B cell (primary cell): ENCODE results near the gene ASB15. TPM values are rescaled to one million over a fixed set of nuclear protein-coding genes. Genes with fewer than 3 reads are reported as not detected.

Experiments used
- ATAC-seq: fragments of 200-7000 bp; cut with Tn5 transposase; one replicate; pipeline ENCODE4 v1.10.0; 2021; ENCODE audit warnings: low read depth, mild to moderate bottlenecking, moderate number of reproducible peaks, moderate library complexity
- CTCF ChIA-PET: fragments of 350-600 bp; sonication (Branson Sonifier 250); formaldehyde crosslinking; loops from one replicate; lab custom pipeline; 2021; ENCODE audit warnings: antibody characterized with exemption, inconsistent platforms; lab: Charles Lee
- POLR2A ChIA-PET: fragments of 350-600 bp; sonication (Branson Sonifier 250); formaldehyde crosslinking; loops from one replicate; lab custom pipeline; 2021; ENCODE audit warnings: antibody characterized with exemption; lab: Charles Lee
- DNase-seq: peaks from one replicate; pipeline ENCODE4 v3.0.0; 2013
- H2AFZ ChIP-seq: 2 replicates; pipeline ENCODE4 v1.6.1; 2012; ENCODE audit warnings: mild to moderate bottlenecking, low read depth, low read length; ENCODE audit not compliant: insufficient read depth, poor library complexity, severe bottlenecking
- H3K27ac ChIP-seq, 2 donors: 1 replicate in 1 of 2; 2 replicates in 1 of 2; pipeline ENCODE4 v1.5.1; 2012 to 2013; ENCODE audit warnings: low read length in 2 of 2, mild to moderate bottlenecking in 2 of 2, moderate library complexity in 1 of 2
- H3K27me3 ChIP-seq, 4 experiments: fragments of 200-600 bp in 1 of 4; sonication (generic) in 1 of 4; replicated peaks in 1 of 4; 1 replicate in 2 of 4; 2 replicates in 2 of 4; pipeline versions ENCODE4 v1.6.1 to v1.7.0; 2013 to 2016; ENCODE audit warnings: low read length in 3 of 4, mild to moderate bottlenecking in 2 of 4, mixed read lengths in 1 of 4, moderate library complexity in 1 of 4; ENCODE audit not compliant: insufficient read depth in 4 of 4, control insufficient read depth in 3 of 4; ENCODE audit errors: control extremely low read depth in 1 of 4
- H3K36me3 ChIP-seq, 2 experiments: replicated peaks in 1 of 2; 1 replicate in 1 of 2; 2 replicates in 1 of 2; pipeline versions ENCODE4 v1.6.1 to v1.7.1; 2013; ENCODE audit warnings: low read length in 1 of 2; ENCODE audit not compliant: insufficient read depth in 2 of 2, control insufficient read depth in 1 of 2; ENCODE audit errors: control extremely low read depth in 1 of 2, extremely low read depth in 1 of 2
- H3K4me1 ChIP-seq, 2 donors: fragments of 200-600 bp in 1 of 2; sonication (generic) in 1 of 2; 1 replicate in 1 of 2; 2 replicates in 1 of 2; pipeline versions ENCODE4 v1.5.1 to v1.6.1; 2013 to 2017; ENCODE audit warnings: low read length in 2 of 2; ENCODE audit not compliant: control insufficient read depth in 2 of 2, insufficient read depth in 2 of 2
- H3K4me2 ChIP-seq: replicated peaks from 2 replicates; pipeline ENCODE3; 2012; ENCODE audit warnings: mild to moderate bottlenecking, low read depth, low read length; ENCODE audit not compliant: poor library complexity, severe bottlenecking
- H3K4me3 ChIP-seq, 5 experiments: fragments of 200-600 bp in 1 of 5; sonication (generic) in 1 of 5; 1 replicate in 3 of 5; 2 replicates in 2 of 5; pipeline versions ENCODE4 v1.5.1 to v1.7.0; 2011 to 2016; ENCODE audit warnings: low read length in 4 of 5, mild to moderate bottlenecking in 4 of 5, low read depth in 2 of 5, control low read depth in 1 of 5, moderate library complexity in 1 of 5; ENCODE audit not compliant: insufficient read depth in 1 of 5; ENCODE audit errors: control extremely low read depth in 1 of 5, extremely low read depth in 1 of 5
- H3K79me2 ChIP-seq: fragments of 200-600 bp; sonication (generic); one replicate; pipeline ENCODE4 v1.6.0; 2016; ENCODE audit warnings: low read length; ENCODE audit not compliant: control insufficient read depth, insufficient read depth
- H3K9ac ChIP-seq: fragments of 200-600 bp; sonication (generic); 2 replicates; pipeline ENCODE4 v1.6.1; 2017; ENCODE audit warnings: mild to moderate bottlenecking, low read length, moderate library complexity
- H3K9me3 ChIP-seq, 3 donors: one replicate each; pipeline versions ENCODE4 v1.6.1 to v1.7.1; 2013; ENCODE audit warnings: low read length in 2 of 3; ENCODE audit not compliant: control insufficient read depth in 2 of 3, insufficient read depth in 1 of 3; ENCODE audit errors: control extremely low read depth in 1 of 3
- H4K20me1 ChIP-seq: 2 replicates; pipeline ENCODE4 v1.6.0; 2012; ENCODE audit warnings: mild to moderate bottlenecking, low read length; ENCODE audit not compliant: insufficient read depth, control insufficient read depth, poor library complexity, severe bottlenecking
- H3K27ac Mint-ChIP-seq: one replicate; pipeline ENCODE4 v1.8.0; 2021; ENCODE audit warnings: mixed read lengths
- H3K27me3 Mint-ChIP-seq: one replicate; pipeline ENCODE4 v1.8.0; 2021; ENCODE audit warnings: mixed read lengths
- H3K4me1 Mint-ChIP-seq: one replicate; pipeline ENCODE4 v1.8.0; 2021; ENCODE audit warnings: mixed read lengths
- H3K4me3 Mint-ChIP-seq: one replicate; pipeline ENCODE4 v1.8.0; 2021; ENCODE audit warnings: mixed read lengths
- H3K9me3 Mint-ChIP-seq: one replicate; pipeline ENCODE4 v1.8.0; 2022; ENCODE audit warnings: mixed read lengths; ENCODE audit not compliant: insufficient read depth
- EZH2 ChIP-seq: IDR thresholded peaks from 2 replicates; pipeline ENCODE4 v1.6.1; 2012; ENCODE audit warnings: borderline replicate concordance, low read depth, mild to moderate bottlenecking, moderate library complexity, low read length; ENCODE audit not compliant: insufficient read depth, poor library complexity, severe bottlenecking
- WGBS: methylation state at CpG from one replicate; pipeline ENCODE4 v1.1.5; 2013; ENCODE audit warnings: missing lambda C conversion rate; ENCODE audit not compliant: insufficient coverage; 5-methylcytosine and 5-hydroxymethylcytosine counted together
- intact Hi-C: fragments of 100-400 bp; cut with micrococcal nuclease; formaldehyde crosslinking; loops from one replicate; pipeline ENCODE4 v1.10.0; 2022
- polyA plus RNA-seq: library from polyadenylated mRNA; depleted of rRNA; stranded (reverse); fragments of >200 nt; gene quantifications from 2 replicates; pipeline ENCODE4 v1.2.3, GENCODE V29; 2012
- total RNA-seq, 2 donors: library from RNA; stranded (reverse); fragments of 120-200 nt in 1 of 2; gene quantifications; 1 replicate in 1 of 2; 2 replicates in 1 of 2; pipeline versions ENCODE4 v1.2.3 to v1.2.4, GENCODE V29; 2013 to 2022
- TF ChIP-seq, protein P1 (sequence below): fragments of 200-600 bp; IDR thresholded peaks from one replicate; pipeline ENCODE4 v1.8.0; 2022; ENCODE audit warnings: antibody characterized with exemption, mild to moderate bottlenecking

ASB15 gene
- total and polyA plus RNA-seq, 2 donors (not counting 1 experiment from before 2014, with no cell fraction given) = not detected

GRCh38 chr7:123665157-123665556, 63.5 kb downstream of the ASB15 start:
- Histone ChIP-seq H4K20me1 (no peaks in the 10 kb centered on the region), H3K9ac (no peak overlapping the region), H3K27me3 (no peaks in the 10 kb centered on the region), H3K9me3 (no peaks in the 10 kb centered on the region), H3K4me3 (no peak overlapping the region), H2AFZ (no peak overlapping the region), H3K79me2 (no peaks in the 10 kb centered on the region), H3K4me2 (no peak overlapping the region), H3K4me1 (no peaks in the 10 kb centered on the region), H3K36me3 (no peaks in the 10 kb centered on the region), H3K27ac (no peak overlapping the region)
- TF ChIP-seq, protein P1, sequence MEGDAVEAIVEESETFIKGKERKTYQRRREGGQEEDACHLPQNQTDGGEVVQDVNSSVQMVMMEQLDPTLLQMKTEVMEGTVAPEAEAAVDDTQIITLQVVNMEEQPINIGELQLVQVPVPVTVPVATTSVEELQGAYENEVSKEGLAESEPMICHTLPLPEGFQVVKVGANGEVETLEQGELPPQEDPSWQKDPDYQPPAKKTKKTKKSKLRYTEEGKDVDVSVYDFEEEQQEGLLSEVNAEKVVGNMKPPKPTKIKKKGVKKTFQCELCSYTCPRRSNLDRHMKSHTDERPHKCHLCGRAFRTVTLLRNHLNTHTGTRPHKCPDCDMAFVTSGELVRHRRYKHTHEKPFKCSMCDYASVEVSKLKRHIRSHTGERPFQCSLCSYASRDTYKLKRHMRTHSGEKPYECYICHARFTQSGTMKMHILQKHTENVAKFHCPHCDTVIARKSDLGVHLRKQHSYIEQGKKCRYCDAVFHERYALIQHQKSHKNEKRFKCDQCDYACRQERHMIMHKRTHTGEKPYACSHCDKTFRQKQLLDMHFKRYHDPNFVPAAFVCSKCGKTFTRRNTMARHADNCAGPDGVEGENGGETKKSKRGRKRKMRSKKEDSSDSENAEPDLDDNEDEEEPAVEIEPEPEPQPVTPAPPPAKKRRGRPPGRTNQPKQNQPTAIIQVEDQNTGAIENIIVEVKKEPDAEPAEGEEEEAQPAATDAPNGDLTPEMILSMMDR = no peak
- TF ChIP-seq EZH2 = no peak
- Mint-ChIP-seq H3K27me3 (peaks cover 26% of the 10 kb centered on the region), H3K4me3 (no peak overlapping the region), H3K4me1 (no peaks in the 10 kb centered on the region), H3K9me3 (no peaks in the 10 kb centered on the region), H3K27ac (no peak overlapping the region)
- ATAC-seq (no peak), DNase-seq (no peak)
- ChIA-PET CTCF (interaction anchor here (1.0 kb wide), 1 partner anchor 171 kb away, joined by 3 read pairs; no protein-coding TSS in a partner anchor), POLR2A (no interaction called here)
- intact Hi-C loops = no loop called here
- no CpG with 5 or more reads among the region's 2 CpGs for WGBS

GRCh38 chr7:123665896-123666295, 64.3 kb downstream of the ASB15 start:
- WGBS = 100% methylated on average over 1 of the region's 1 CpG
- TF ChIP-seq, protein P1 = no peak
- no peak for TF ChIP-seq EZH2
- H3K27me3 ChIP-seq = no peaks in the 10 kb centered on the region
- H4K20me1 ChIP-seq = no peaks in the 10 kb centered on the region
- Mint-ChIP-seq H3K9me3 (no peaks in the 10 kb centered on the region), H3K27me3 (peaks cover 22% of the 10 kb centered on the region), H3K27ac (no peak overlapping the region), H3K4me3 (no peak overlapping the region), H3K4me1 (no peaks in the 10 kb centered on the region)
- ChIA-PET CTCF (interaction anchor here (1.5 kb wide), 1 partner anchor 16 kb away, joined by 4 read pairs; no protein-coding TSS in a partner anchor), POLR2A (no interaction called here)
- H3K4me2 ChIP-seq = no peak overlapping the region
- H3K36me3 ChIP-seq = no peaks in the 10 kb centered on the region
- H3K9me3 ChIP-seq = no peaks in the 10 kb centered on the region
- no peaks in the 10 kb centered on the region for H3K79me2 ChIP-seq
- no peak overlapping the region for H3K27ac ChIP-seq
- intact Hi-C loops = no loop called here
- no peaks in the 10 kb centered on the region for H3K4me1 ChIP-seq
- ATAC-seq (no peak), DNase-seq (no peak)
- H3K9ac ChIP-seq = no peak overlapping the region
- H2AFZ ChIP-seq = no peak overlapping the region
- H3K4me3 ChIP-seq = no peak overlapping the region
